SK-N-SH treated with all-trans-retinoic acid at 6 μM for 48 hours (cell line): ENCODE data around the gene OR6M1.

Experiments
- ARNTL ChIP-seq: fragments of 450-650 bp; formaldehyde crosslinking; IDR thresholded peaks from 2 replicates; pipeline ENCODE4 v1.5.0; 2020; ENCODE audit warnings: low read depth, mild to moderate bottlenecking, moderate library complexity, borderline replicate concordance
- CSDC2 ChIP-seq: fragments of 250-450 bp; sonication (Bioruptor Pico); IDR thresholded peaks from 2 replicates; pipeline ENCODE4 v1.5.0; 2020; ENCODE audit warnings: mild to moderate bottlenecking, moderate library complexity
- ISL1 ChIP-seq: fragments of 250-450 bp; sonication (Bioruptor Pico); IDR thresholded peaks from 2 replicates; pipeline ENCODE4 v2.1.2; 2022; ENCODE audit warnings: mild to moderate bottlenecking, moderate library complexity
- OSR1 ChIP-seq: fragments of 250-450 bp; sonication (Bioruptor Pico); IDR thresholded peaks from 2 replicates; pipeline ENCODE4 v1.8.0; 2022; ENCODE audit warnings: moderate library complexity, mild to moderate bottlenecking, inconsistent platforms
- RARB ChIP-seq: fragments of 250-450 bp; sonication (Bioruptor Pico); IDR thresholded peaks from 2 replicates; pipeline ENCODE4 v1.8.0; 2021; ENCODE audit warnings: mild to moderate bottlenecking, moderate library complexity
- SNAI2 ChIP-seq: fragments of 250-450 bp; sonication (Bioruptor Pico); IDR thresholded peaks from 2 replicates; pipeline ENCODE4 v1.5.0; 2020; ENCODE audit warnings: mild to moderate bottlenecking, moderate library complexity
- TCF4 ChIP-seq: fragments of 250-450 bp; sonication (Bioruptor Pico); IDR thresholded peaks from 2 replicates; pipeline ENCODE4 v1.8.0; 2021; ENCODE audit warnings: mild to moderate bottlenecking, moderate library complexity, borderline replicate concordance
- ZFP30 ChIP-seq: fragments of 450-650 bp; formaldehyde crosslinking; IDR thresholded peaks from 2 replicates; pipeline ENCODE4 v1.5.0; 2022; ENCODE audit warnings: mild to moderate bottlenecking, moderate library complexity
- ZNF565 ChIP-seq: fragments of 450-650 bp; formaldehyde crosslinking; conservative IDR thresholded peaks from 2 replicates; pipeline ENCODE4 v1.5.0; 2020; ENCODE audit warnings: low read depth, mild to moderate bottlenecking, moderate library complexity
- ZNF70 ChIP-seq: fragments of 450-650 bp; formaldehyde crosslinking; IDR thresholded peaks from 2 replicates; pipeline ENCODE4 v1.5.0; 2020; ENCODE audit warnings: mild to moderate bottlenecking, moderate library complexity
- TF ChIP-seq, protein P1 (sequence below): fragments of 250-450 bp; sonication (Bioruptor Pico); IDR thresholded peaks from 2 replicates; pipeline ENCODE4 v1.8.0; 2020; ENCODE audit warnings: mild to moderate bottlenecking, moderate library complexity, borderline replicate concordance
- TF ChIP-seq, protein P2 (sequence below): fragments of 250-450 bp; sonication (Bioruptor Pico); IDR thresholded peaks from 2 replicates; pipeline ENCODE4 v1.5.1; 2021; ENCODE audit warnings: mild to moderate bottlenecking, moderate library complexity
- TF ChIP-seq, protein P3 (sequence below): fragments of 250-450 bp; sonication (Bioruptor Pico); IDR thresholded peaks from 2 replicates; pipeline ENCODE4 v1.5.0; 2020; ENCODE audit warnings: mild to moderate bottlenecking, moderate library complexity

DNA sequence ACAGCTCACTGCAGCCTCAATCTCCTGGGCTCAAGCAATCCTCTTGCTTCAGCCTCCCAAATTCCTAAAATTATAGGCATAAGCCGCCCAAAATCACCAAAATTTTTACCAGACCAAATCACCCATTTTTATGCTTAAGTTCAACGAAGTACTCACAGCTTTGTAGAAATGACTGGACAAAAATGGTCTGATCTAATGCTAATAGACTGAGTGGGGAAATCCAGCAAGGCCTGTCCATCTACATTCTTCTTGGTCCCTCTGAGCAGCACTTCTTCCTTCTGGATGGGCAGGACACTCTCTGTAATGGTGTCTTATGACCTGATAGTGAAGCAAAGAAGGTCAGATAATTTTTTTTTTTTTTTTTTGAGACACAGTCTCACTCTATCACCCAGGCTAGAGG lies 33.1 kb downstream of the OR6M1 start:
- TF ChIP-seq ZNF565 (CRISPR knock-in tag) = no peak
- TF ChIP-seq, protein P1, sequence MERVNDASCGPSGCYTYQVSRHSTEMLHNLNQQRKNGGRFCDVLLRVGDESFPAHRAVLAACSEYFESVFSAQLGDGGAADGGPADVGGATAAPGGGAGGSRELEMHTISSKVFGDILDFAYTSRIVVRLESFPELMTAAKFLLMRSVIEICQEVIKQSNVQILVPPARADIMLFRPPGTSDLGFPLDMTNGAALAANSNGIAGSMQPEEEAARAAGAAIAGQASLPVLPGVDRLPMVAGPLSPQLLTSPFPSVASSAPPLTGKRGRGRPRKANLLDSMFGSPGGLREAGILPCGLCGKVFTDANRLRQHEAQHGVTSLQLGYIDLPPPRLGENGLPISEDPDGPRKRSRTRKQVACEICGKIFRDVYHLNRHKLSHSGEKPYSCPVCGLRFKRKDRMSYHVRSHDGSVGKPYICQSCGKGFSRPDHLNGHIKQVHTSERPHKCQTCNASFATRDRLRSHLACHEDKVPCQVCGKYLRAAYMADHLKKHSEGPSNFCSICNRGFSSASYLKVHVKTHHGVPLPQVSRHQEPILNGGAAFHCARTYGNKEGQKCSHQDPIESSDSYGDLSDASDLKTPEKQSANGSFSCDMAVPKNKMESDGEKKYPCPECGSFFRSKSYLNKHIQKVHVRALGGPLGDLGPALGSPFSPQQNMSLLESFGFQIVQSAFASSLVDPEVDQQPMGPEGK (CRISPR knock-in tag) = no peak
- TF ChIP-seq ARNTL (CRISPR knock-in tag) = no peak
- TF ChIP-seq CSDC2 (CRISPR knock-in tag) = no peak
- no peak for TF ChIP-seq ZFP30 (CRISPR knock-in tag)
- TF ChIP-seq, protein P2, sequence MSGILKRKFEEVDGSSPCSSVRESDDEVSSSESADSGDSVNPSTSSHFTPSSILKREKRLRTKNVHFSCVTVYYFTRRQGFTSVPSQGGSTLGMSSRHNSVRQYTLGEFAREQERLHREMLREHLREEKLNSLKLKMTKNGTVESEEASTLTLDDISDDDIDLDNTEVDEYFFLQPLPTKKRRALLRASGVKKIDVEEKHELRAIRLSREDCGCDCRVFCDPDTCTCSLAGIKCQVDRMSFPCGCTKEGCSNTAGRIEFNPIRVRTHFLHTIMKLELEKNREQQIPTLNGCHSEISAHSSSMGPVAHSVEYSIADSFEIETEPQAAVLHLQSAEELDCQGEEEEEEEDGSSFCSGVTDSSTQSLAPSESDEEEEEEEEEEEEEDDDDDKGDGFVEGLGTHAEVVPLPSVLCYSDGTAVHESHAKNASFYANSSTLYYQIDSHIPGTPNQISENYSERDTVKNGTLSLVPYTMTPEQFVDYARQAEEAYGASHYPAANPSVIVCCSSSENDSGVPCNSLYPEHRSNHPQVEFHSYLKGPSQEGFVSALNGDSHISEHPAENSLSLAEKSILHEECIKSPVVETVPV (CRISPR knock-in tag) = no peak
- no peak for TF ChIP-seq ZNF70
- no peak for TF ChIP-seq OSR1
- no peak for TF ChIP-seq RARB
- TF ChIP-seq, protein P3, sequence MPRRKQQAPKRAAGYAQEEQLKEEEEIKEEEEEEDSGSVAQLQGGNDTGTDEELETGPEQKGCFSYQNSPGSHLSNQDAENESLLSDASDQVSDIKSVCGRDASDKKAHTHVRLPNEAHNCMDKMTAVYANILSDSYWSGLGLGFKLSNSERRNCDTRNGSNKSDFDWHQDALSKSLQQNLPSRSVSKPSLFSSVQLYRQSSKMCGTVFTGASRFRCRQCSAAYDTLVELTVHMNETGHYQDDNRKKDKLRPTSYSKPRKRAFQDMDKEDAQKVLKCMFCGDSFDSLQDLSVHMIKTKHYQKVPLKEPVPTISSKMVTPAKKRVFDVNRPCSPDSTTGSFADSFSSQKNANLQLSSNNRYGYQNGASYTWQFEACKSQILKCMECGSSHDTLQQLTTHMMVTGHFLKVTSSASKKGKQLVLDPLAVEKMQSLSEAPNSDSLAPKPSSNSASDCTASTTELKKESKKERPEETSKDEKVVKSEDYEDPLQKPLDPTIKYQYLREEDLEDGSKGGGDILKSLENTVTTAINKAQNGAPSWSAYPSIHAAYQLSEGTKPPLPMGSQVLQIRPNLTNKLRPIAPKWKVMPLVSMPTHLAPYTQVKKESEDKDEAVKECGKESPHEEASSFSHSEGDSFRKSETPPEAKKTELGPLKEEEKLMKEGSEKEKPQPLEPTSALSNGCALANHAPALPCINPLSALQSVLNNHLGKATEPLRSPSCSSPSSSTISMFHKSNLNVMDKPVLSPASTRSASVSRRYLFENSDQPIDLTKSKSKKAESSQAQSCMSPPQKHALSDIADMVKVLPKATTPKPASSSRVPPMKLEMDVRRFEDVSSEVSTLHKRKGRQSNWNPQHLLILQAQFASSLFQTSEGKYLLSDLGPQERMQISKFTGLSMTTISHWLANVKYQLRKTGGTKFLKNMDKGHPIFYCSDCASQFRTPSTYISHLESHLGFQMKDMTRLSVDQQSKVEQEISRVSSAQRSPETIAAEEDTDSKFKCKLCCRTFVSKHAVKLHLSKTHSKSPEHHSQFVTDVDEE (CRISPR knock-in tag) = no peak
- no peak for TF ChIP-seq ISL1
- TF ChIP-seq SNAI2 (CRISPR knock-in tag) = no peak
- TF ChIP-seq TCF4 (CRISPR knock-in tag) = no peak
